PC-3 (cell line): ENCODE data around the gene C1orf21. TPM values are rescaled to one million over a fixed set of nuclear protein-coding genes. Genes with fewer than 3 reads are reported as not detected.

Experiments
- ATAC-seq: fragments of 200-7000 bp; cut with Tn5 transposase; 2 replicates; pipeline ENCODE4 v1.9.1; 2020; ENCODE audit warnings: mild to moderate bottlenecking, moderate library complexity
- BruUV-seq: library from RNA; stranded (reverse); fragments of 400-500 nt; replicated peaks from 2 replicates; lab custom pipeline; 2021; lab: Mats Ljungman, UMichigan
- CTCF ChIA-PET: fragments of 300-600 bp; sonication (Branson Sonifier 250); formaldehyde crosslinking; loops from one replicate; lab custom pipeline; 2022; ENCODE audit warnings: antibody characterized with exemption; lab: Charles Lee
- POLR2A ChIA-PET: fragments of 300-600 bp; sonication (Branson Sonifier 250); formaldehyde crosslinking; loops from one replicate; lab custom pipeline; 2022; ENCODE audit warnings: antibody characterized with exemption; ENCODE audit not compliant: unreplicated experiment; lab: Charles Lee
- DNase-seq: peaks from one replicate; pipeline ENCODE4 v3.0.0-alpha.2; 2015
- H2AFZ ChIP-seq: fragments of 300-600 bp; sonication (generic); 2 replicates; pipeline ENCODE4 v1.6.0; 2016; ENCODE audit warnings: antibody characterized with exemption, low read length
- H3F3A ChIP-seq: fragments of 300-600 bp; sonication (generic); one replicate; pipeline ENCODE4 v1.6.0; 2017; ENCODE audit warnings: antibody characterized with exemption, low read length, control low read depth, mild to moderate bottlenecking; ENCODE audit not compliant: unreplicated experiment
- H3K27ac ChIP-seq: fragments of 300-600 bp; sonication (generic); 2 replicates; pipeline ENCODE4 v1.5.1; 2016; ENCODE audit warnings: mild to moderate bottlenecking, low read length
- H3K27me3 ChIP-seq: fragments of 300-600 bp; sonication (generic); 2 replicates; pipeline ENCODE4 v1.6.1; 2016; ENCODE audit warnings: low read length, mixed read lengths
- H3K36me3 ChIP-seq: fragments of 300-600 bp; sonication (generic); 2 replicates; pipeline ENCODE4 v1.6.1; 2016; ENCODE audit warnings: low read depth, mixed run types, low read length, mixed read lengths
- H3K4me1 ChIP-seq: fragments of 300-600 bp; sonication (generic); 2 replicates; pipeline ENCODE4 v1.5.1; 2016; ENCODE audit warnings: low read length; ENCODE audit not compliant: insufficient read depth
- H3K4me2 ChIP-seq: fragments of 300-600 bp; sonication (generic); 2 replicates; pipeline ENCODE4 v1.6.0; 2016; ENCODE audit warnings: low read length
- H3K4me3 ChIP-seq: fragments of 300-600 bp; sonication (generic); 2 replicates; pipeline ENCODE4 v1.5.1; 2016; ENCODE audit warnings: mild to moderate bottlenecking, low read length, mixed read lengths
- H3K79me2 ChIP-seq: fragments of 300-600 bp; sonication (generic); 2 replicates; pipeline ENCODE4 v1.6.1; 2017; ENCODE audit warnings: low read length, mixed read lengths
- H3K9ac ChIP-seq: fragments of 300-600 bp; sonication (generic); 2 replicates; pipeline ENCODE4 v1.6.0; 2016; ENCODE audit warnings: mild to moderate bottlenecking, low read length
- H3K9me2 ChIP-seq: fragments of 300-600 bp; sonication (generic); replicated peaks from 2 replicates; pipeline ENCODE4 v1.6.1; 2016; ENCODE audit warnings: mixed run types, low read length, mixed read lengths
- H3K9me3 ChIP-seq: fragments of 300-600 bp; sonication (generic); 2 replicates; pipeline ENCODE4 v1.6.1; 2016; ENCODE audit warnings: low read length, mixed read lengths
- H4K20me1 ChIP-seq: fragments of 300-600 bp; sonication (generic); 2 replicates; pipeline ENCODE4 v1.6.1; 2016; ENCODE audit warnings: low read length, mixed read lengths
- CTCF ChIP-seq: fragments of 300-600 bp; sonication (generic); conservative IDR thresholded peaks from 2 replicates; pipeline ENCODE4 v1.5.1; 2017; ENCODE audit warnings: antibody characterized with exemption, low read depth, mild to moderate bottlenecking, low read length
- EZH2 ChIP-seq: fragments of 300-600 bp; sonication (generic); IDR thresholded peaks from one replicate; pipeline ENCODE4 v1.6.1; 2017; ENCODE audit warnings: antibody characterized with exemption, mild to moderate bottlenecking, low read length; ENCODE audit not compliant: unreplicated experiment
- EZH2phosphoT487 ChIP-seq: fragments of 300-600 bp; sonication (generic); IDR thresholded peaks from 2 replicates; pipeline ENCODE4 v1.6.1; 2018; ENCODE audit warnings: mild to moderate bottlenecking, antibody characterized with exemption, low read length, borderline replicate concordance
- intact Hi-C: fragments of 100-400 bp; cut with micrococcal nuclease; formaldehyde crosslinking; loops from 2 replicates; pipeline ENCODE4 v1.9.0; 2023
- total RNA-seq: library from RNA; depleted of rRNA; stranded (reverse); fragments of >200 nt; gene quantifications from 2 replicates; pipeline ENCODE4 v1.2.3, GENCODE V29; 2014

The C1orf21 gene
- total RNA-seq, 1 experiment from 2014 or later, result 1.3 TPM

- H3K4me2 ChIP-seq, result no peak overlapping the region
- no peaks in the 10 kb centered on the region for H3K9me3 ChIP-seq
- H3K27ac ChIP-seq, result no peak overlapping the region
- no peaks in the 10 kb centered on the region for H3K36me3 ChIP-seq
- no peaks in the 10 kb centered on the region for H3F3A ChIP-seq
- BruUV-seq, result no TSS peak
- no peak overlapping the region for H2AFZ ChIP-seq
- no peak overlapping the region for H3K4me3 ChIP-seq
- no peak for TF ChIP-seq EZH2
- TF ChIP-seq CTCF, result no peak
- no peak for TF ChIP-seq EZH2phosphoT487
- H3K9me2 ChIP-seq, result no peaks in the 10 kb centered on the region
- no peak for DNase-seq
- no peaks in the 10 kb centered on the region for H4K20me1 ChIP-seq
- H3K27me3 ChIP-seq, result no peaks in the 10 kb centered on the region
- ATAC-seq, result no peak
- ChIA-PET CTCF (no interaction called here), POLR2A (no interaction called here)
- no peaks in the 10 kb centered on the region for H3K4me1 ChIP-seq
- H3K9ac ChIP-seq, result no peak overlapping the region
- no peaks in the 10 kb centered on the region for H3K79me2 ChIP-seq
- intact Hi-C loops, result no loop called here
These were observed 152.8 kb downstream of the C1orf21 start for GRCh38 chr1:184539580-184539979.

- Histone ChIP-seq H3K9ac (no peak overlapping the region), H3F3A (no peaks in the 10 kb centered on the region), H3K79me2 (no peaks in the 10 kb centered on the region), H3K9me3 (no peaks in the 10 kb centered on the region), H3K36me3 (no peaks in the 10 kb centered on the region), H3K27ac (no peak overlapping the region), H3K9me2 (no peaks in the 10 kb centered on the region), H3K4me2 (no peak overlapping the region), H3K4me1 (no peaks in the 10 kb centered on the region), H4K20me1 (no peaks in the 10 kb centered on the region), H2AFZ (no peak overlapping the region), H3K27me3 (no peaks in the 10 kb centered on the region), H3K4me3 (no peak overlapping the region)
- CTCF ChIA-PET, result no interaction called here
- DNase-seq (no peak), ATAC-seq (no peak)
- POLR2A ChIA-PET, result no interaction called here
- intact Hi-C loops, result no loop called here
- BruUV-seq, result no TSS peak
- TF ChIP-seq CTCF (no peak), EZH2 (no peak), EZH2phosphoT487 (no peak)
These were observed 154.8 kb downstream of the C1orf21 start for GRCh38 chr1:184541537-184542152.

GRCh38 chr1:184542291-184542690 lies 155.5 kb downstream of the C1orf21 start:
- Histone ChIP-seq H2AFZ (no peak overlapping the region), H3K9ac (no peak overlapping the region), H3K9me3 (no peaks in the 10 kb centered on the region), H3K4me1 (no peaks in the 10 kb centered on the region), H3F3A (no peaks in the 10 kb centered on the region), H3K4me3 (no peak overlapping the region), H3K27ac (no peak overlapping the region), H3K4me2 (no peak overlapping the region), H3K27me3 (no peaks in the 10 kb centered on the region), H3K9me2 (no peaks in the 10 kb centered on the region), H3K36me3 (no peaks in the 10 kb centered on the region), H4K20me1 (no peaks in the 10 kb centered on the region), H3K79me2 (no peaks in the 10 kb centered on the region)
- no TSS peak for BruUV-seq
- TF ChIP-seq CTCF (no peak), EZH2 (no peak), EZH2phosphoT487 (no peak)
- ATAC-seq, result no peak
- ChIA-PET POLR2A (no interaction called here), CTCF (no interaction called here)
- no peak for DNase-seq
- intact Hi-C loops, result no loop called here
